SK-N-SH (cell line): ENCODE results near the gene PPP1R14C. TPM values are rescaled to one million over a fixed set of nuclear protein-coding genes. Genes with fewer than 3 reads are reported as not detected.

ENCODE experiments used
- CTCF ChIA-PET: fragments of 300-600, 350-600 bp; formaldehyde crosslinking; extraction: SDS; loops from one replicate; lab custom pipeline; 2021; lab: Yijun Ruan, JAX
- POLR2A ChIA-PET: fragments of 350-600 bp; sonication (Branson Sonifier 250); formaldehyde crosslinking; extraction: SDS; loops from one replicate; lab custom pipeline; 2020; ENCODE audit warnings: antibody characterized with exemption, inconsistent platforms; lab: Yijun Ruan, JAX
- DNase-seq: peaks from one replicate; pipeline ENCODE4 v3.0.0; 2012
- H2AFZ ChIP-seq: fragments of 200-600 bp; sonication (generic); 2 replicates; pipeline ENCODE4 v1.8.1; 2016; ENCODE audit warnings: antibody characterized with exemption, mild to moderate bottlenecking, low read depth
- H3F3A ChIP-seq: fragments of 200-600 bp; sonication (generic); replicated peaks from 2 replicates; pipeline ENCODE3; 2016; ENCODE audit warnings: antibody characterized with exemption, mild to moderate bottlenecking; ENCODE audit not compliant: insufficient read depth
- H3K27ac ChIP-seq, 2 experiments: fragments of 200-500 bp in 1 of 2; fragments of 200-600 bp in 1 of 2; sonication (Bioruptor generic) in 1 of 2; sonication (generic), shearing (Covaris generic) in 1 of 2; 2 replicates each; pipeline versions ENCODE4 v1.5.1 to v1.6.1; 2014 to 2016; ENCODE audit warnings: low read depth in 2 of 2, inconsistent platforms in 1 of 2, low read length in 1 of 2, mild to moderate bottlenecking in 1 of 2, mixed read lengths in 1 of 2
- H3K27me3 ChIP-seq: fragments of 200-600 bp; sonication (generic), shearing (Covaris generic); 2 replicates; pipeline ENCODE4 v1.6.1; 2016; ENCODE audit warnings: mixed run types; ENCODE audit not compliant: insufficient read depth
- H3K36me3 ChIP-seq, 2 experiments: fragments of 200-500 bp in 1 of 2; fragments of 200-600 bp in 1 of 2; sonication (Bioruptor generic) in 1 of 2; sonication (generic) in 1 of 2; replicated peaks in 1 of 2; 2 replicates each; pipeline versions ENCODE3 to v1.5.1; 2014 to 2016; ENCODE audit warnings: low read length in 1 of 2, mild to moderate bottlenecking in 1 of 2; ENCODE audit not compliant: insufficient read depth in 2 of 2, control insufficient read depth in 1 of 2
- H3K4me1 ChIP-seq, 2 experiments: fragments of 200-500 bp in 1 of 2; fragments of 200-600 bp in 1 of 2; sonication (Bioruptor generic) in 1 of 2; sonication (generic), shearing (Covaris generic) in 1 of 2; 2 replicates each; pipeline versions ENCODE4 v1.5.1 to v1.6.1; 2014 to 2016; ENCODE audit warnings: low read depth in 1 of 2, low read length in 1 of 2, mixed run types in 1 of 2; ENCODE audit not compliant: insufficient read depth in 2 of 2, control insufficient read depth in 1 of 2
- H3K4me2 ChIP-seq: fragments of 200-600 bp; sonication (generic), shearing (Covaris generic); 2 replicates; pipeline ENCODE4 v1.6.1; 2017; ENCODE audit warnings: mixed run types
- H3K4me3 ChIP-seq, 2 experiments: fragments of 200-500 bp in 1 of 2; fragments of 200-600 bp in 1 of 2; sonication (Bioruptor generic) in 1 of 2; sonication (generic), shearing (Covaris generic) in 1 of 2; 2 replicates each; pipeline versions ENCODE4 v1.5.1 to v1.8.1; 2014 to 2016; ENCODE audit warnings: low read depth in 2 of 2, inconsistent platforms in 1 of 2, low read length in 1 of 2, mild to moderate bottlenecking in 1 of 2, mixed read lengths in 1 of 2, moderate library complexity in 1 of 2
- H3K79me2 ChIP-seq: fragments of 200-600 bp; sonication (generic); 2 replicates; pipeline ENCODE4 v1.8.1; 2017; ENCODE audit warnings: mild to moderate bottlenecking; ENCODE audit not compliant: insufficient read depth
- H3K9ac ChIP-seq: fragments of 200-600 bp; sonication (generic); 2 replicates; pipeline ENCODE4 v1.6.1; 2017; ENCODE audit warnings: mixed run types
- H3K9me2 ChIP-seq: fragments of 200-600 bp; sonication (generic); 2 replicates; pipeline ENCODE4 v1.6.1; 2017; ENCODE audit warnings: mixed run types
- H3K9me3 ChIP-seq: fragments of 200-600 bp; sonication (generic); 2 replicates; pipeline ENCODE4 v1.6.1; 2017; ENCODE audit warnings: mixed run types, mild to moderate bottlenecking, moderate library complexity
- H4K20me1 ChIP-seq: fragments of 200-600 bp; sonication (generic); 2 replicates; pipeline ENCODE4 v1.6.1; 2017; ENCODE audit warnings: mild to moderate bottlenecking, mixed run types; ENCODE audit not compliant: insufficient read depth
- EZH2phosphoT487 ChIP-seq: fragments of 200-600 bp; sonication (generic); IDR thresholded peaks from 2 replicates; pipeline ENCODE4 v1.6.1; 2017; ENCODE audit warnings: low read depth, mixed run types, mild to moderate bottlenecking, antibody characterized with exemption, moderate library complexity, borderline replicate concordance
- FOSL2 ChIP-seq: IDR thresholded peaks from 2 replicates; pipeline ENCODE4 v1.4.0; 2012; ENCODE audit warnings: low read depth, mild to moderate bottlenecking, moderate library complexity, borderline replicate concordance
- FOXJ3 ChIP-seq: sonication (generic); formaldehyde crosslinking; IDR thresholded peaks from 2 replicates; pipeline ENCODE4 v1.5.1; 2020; ENCODE audit warnings: mild to moderate bottlenecking, missing genetic modification reagents
- GATA2 ChIP-seq: sonication (generic); formaldehyde crosslinking; IDR thresholded peaks from 2 replicates; pipeline ENCODE4 v1.5.0; 2020; ENCODE audit warnings: mild to moderate bottlenecking, missing genetic modification reagents
- MEF2A ChIP-seq: IDR thresholded peaks from 2 replicates; pipeline ENCODE4 v1.4.0; 2012; ENCODE audit warnings: low read depth, borderline replicate concordance
- MXI1 ChIP-seq: IDR thresholded peaks from 2 replicates; pipeline ENCODE4 v1.6.1; 2012; ENCODE audit warnings: mild to moderate bottlenecking, low read depth, low read length, improper control_type of control experiment
- NFIC ChIP-seq: IDR thresholded peaks from 2 replicates; pipeline ENCODE4 v1.4.0; 2012; ENCODE audit warnings: borderline replicate concordance
- RCOR1 ChIP-seq: fragments of 150-350 bp; IDR thresholded peaks from 2 replicates; pipeline ENCODE4 v1.6.1; 2017; ENCODE audit warnings: antibody characterized with exemption, low read length
- RFX5 ChIP-seq: IDR thresholded peaks from 2 replicates; pipeline ENCODE4 v1.6.1; 2012; ENCODE audit warnings: mild to moderate bottlenecking, improper control_type of control experiment, low read length
- RXRA ChIP-seq: IDR thresholded peaks from 2 replicates; pipeline ENCODE4 v1.4.0; 2012; ENCODE audit warnings: low read depth, mild to moderate bottlenecking, borderline replicate concordance
- SIN3A ChIP-seq: IDR thresholded peaks from 2 replicates; pipeline ENCODE4 v1.6.1; 2012; ENCODE audit warnings: low read depth, mild to moderate bottlenecking, low read length, moderate library complexity, borderline replicate concordance
- SMC3 ChIP-seq: IDR thresholded peaks from 2 replicates; pipeline ENCODE4 v1.6.1; 2012; ENCODE audit warnings: low read depth, low read length, improper control_type of control experiment
- TAF1 ChIP-seq: IDR thresholded peaks from 2 replicates; pipeline ENCODE4 v1.6.1; 2012; ENCODE audit warnings: low read depth, mild to moderate bottlenecking, low read length, moderate library complexity, borderline replicate concordance
- TCF12 ChIP-seq: IDR thresholded peaks from 2 replicates; pipeline ENCODE4 v1.4.0; 2012
- WGBS: methylation state at CpG from one replicate; pipeline ENCODE4 v1.1.6; 2017; ENCODE audit warnings: low lambda C conversion rate; 5-methylcytosine and 5-hydroxymethylcytosine counted together
- polyA plus RNA-seq, 3 experiments: library from polyadenylated mRNA; depleted of rRNA; stranded (reverse); fragments of >200 nt; gene quantifications; 2 replicates each; pipeline ENCODE4 v1.2.3, GENCODE V29; 2012
- TF ChIP-seq, protein P1 (sequence below): IDR thresholded peaks from 2 replicates; pipeline ENCODE4 v1.4.0; 2012; ENCODE audit warnings: low read depth, borderline replicate concordance
- TF ChIP-seq, protein P2 (sequence below): IDR thresholded peaks from 2 replicates; pipeline ENCODE4 v1.4.0; 2012; ENCODE audit warnings: low read depth, borderline replicate concordance

PPP1R14C gene
- polyA plus RNA-seq, 1 of the 3 experiments (the other 2 are of a cell fraction): not detected

DNA sequence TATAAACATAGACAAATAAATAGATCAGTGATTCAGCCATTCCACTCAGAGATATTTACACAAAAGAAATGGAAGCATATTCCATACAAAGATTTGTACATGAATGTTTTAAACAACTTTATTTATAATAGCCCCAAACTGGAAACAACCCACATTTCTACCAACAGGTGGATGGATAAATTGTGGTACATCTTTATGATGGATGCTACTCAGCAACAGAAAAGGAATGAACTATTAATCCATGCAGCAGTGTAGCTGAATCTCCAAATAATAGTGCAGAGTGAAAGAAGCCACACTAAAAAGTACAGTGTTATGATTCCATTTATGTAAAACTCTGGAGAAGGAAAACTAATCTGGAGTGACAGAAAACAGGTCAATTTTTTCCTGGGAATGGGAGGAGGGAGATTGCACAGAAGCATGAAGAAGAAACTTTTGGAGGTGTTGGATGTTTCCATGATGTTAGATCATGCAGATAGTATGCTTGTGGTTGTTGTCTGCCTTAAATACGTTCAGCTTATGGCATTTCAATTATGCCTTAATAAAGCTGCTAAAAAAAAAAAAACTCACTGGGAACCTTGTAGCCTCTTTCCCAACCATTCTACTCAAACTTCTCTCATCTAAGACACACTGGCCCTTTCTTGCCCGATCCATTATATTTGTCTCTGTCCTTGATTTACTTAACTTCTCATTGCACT, 100.9 kb downstream of the PPP1R14C start:
- H3K4me3 ChIP-seq: no peak overlapping the region
- H3K79me2 ChIP-seq: no peaks in the 10 kb centered on the region
- H2AFZ ChIP-seq: no peak overlapping the region
- no peak overlapping the region for H3K9ac ChIP-seq
- no peak overlapping the region for H3K27ac ChIP-seq
- no peak for DNase-seq
- H3K9me3 ChIP-seq: no peaks in the 10 kb centered on the region
- no peaks in the 10 kb centered on the region for H4K20me1 ChIP-seq
- WGBS: 6% methylated on average over 2 of the region's 2 CpGs
- POLR2A ChIA-PET: no interaction called here
- H3K4me2 ChIP-seq: no peak overlapping the region
- TF ChIP-seq RXRA (no peak), MXI1 (no peak), RFX5 (no peak), RCOR1 (no peak), MEF2A (no peak), GATA2 (no peak), TCF12 (no peak), EZH2phosphoT487 (no peak), FOXJ3 (CRISPR knock-in tag) (no peak), FOSL2 (no peak), SIN3A (no peak), NFIC (no peak), TAF1 (no peak)
- TF ChIP-seq, protein P1, sequence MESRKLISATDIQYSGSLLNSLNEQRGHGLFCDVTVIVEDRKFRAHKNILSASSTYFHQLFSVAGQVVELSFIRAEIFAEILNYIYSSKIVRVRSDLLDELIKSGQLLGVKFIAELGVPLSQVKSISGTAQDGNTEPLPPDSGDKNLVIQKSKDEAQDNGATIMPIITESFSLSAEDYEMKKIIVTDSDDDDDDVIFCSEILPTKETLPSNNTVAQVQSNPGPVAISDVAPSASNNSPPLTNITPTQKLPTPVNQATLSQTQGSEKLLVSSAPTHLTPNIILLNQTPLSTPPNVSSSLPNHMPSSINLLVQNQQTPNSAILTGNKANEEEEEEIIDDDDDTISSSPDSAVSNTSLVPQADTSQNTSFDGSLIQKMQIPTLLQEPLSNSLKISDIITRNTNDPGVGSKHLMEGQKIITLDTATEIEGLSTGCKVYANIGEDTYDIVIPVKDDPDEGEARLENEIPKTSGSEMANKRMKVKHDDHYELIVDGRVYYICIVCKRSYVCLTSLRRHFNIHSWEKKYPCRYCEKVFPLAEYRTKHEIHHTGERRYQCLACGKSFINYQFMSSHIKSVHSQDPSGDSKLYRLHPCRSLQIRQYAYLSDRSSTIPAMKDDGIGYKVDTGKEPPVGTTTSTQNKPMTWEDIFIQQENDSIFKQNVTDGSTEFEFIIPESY: no peak
- H3K4me1 ChIP-seq: no peaks in the 10 kb centered on the region
- no peaks in the 10 kb centered on the region for H3K27me3 ChIP-seq
- CTCF ChIA-PET: no interaction called here
- H3K9me2 ChIP-seq: no peaks in the 10 kb centered on the region
- H3F3A ChIP-seq: no peaks in the 10 kb centered on the region
- no peaks in the 10 kb centered on the region for H3K36me3 ChIP-seq

DNA sequence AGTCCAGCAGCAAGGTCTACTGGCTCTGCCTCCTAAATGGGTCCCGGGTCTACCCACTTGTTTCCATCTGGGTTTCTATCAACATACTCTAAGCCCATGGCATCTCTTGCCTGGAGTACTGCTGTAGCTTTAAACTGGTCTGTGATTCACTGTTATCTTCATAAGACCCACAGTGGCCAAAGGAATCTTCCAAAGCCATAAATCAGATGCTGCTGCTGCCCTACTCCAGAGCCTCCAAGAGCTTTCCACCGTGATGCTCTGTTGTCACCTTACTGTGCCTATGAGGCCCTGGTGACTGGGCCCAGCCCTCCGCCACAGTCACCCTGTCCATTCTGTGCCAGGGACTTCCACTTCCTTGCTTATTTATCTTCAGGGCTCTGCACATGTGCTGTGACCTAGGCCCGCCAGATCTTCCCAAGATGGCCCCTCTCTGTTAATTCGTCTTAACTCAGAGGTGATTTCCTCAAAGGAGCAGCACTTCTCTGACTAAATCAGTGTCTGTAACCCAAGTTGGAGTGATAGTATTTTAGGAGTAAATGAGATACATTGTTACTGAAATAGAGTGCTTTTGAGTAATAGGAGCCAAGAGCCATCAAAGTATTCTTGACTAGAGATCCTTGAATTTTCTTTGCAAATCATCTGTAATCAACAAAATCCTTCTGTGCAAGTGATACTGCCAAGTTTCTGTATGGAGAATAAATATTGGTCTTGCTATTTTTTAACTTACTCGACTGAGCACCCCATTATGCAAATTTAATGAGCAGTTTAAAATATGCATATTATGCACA, 102.5 kb downstream of the PPP1R14C start:
- ChIA-PET CTCF (no interaction called here), POLR2A (no interaction called here)
- H3F3A ChIP-seq: no peaks in the 10 kb centered on the region
- H3K27ac ChIP-seq: no peak overlapping the region
- H3K9ac ChIP-seq: no peak overlapping the region
- H3K4me1 ChIP-seq: no peaks in the 10 kb centered on the region
- TF ChIP-seq SMC3: no peak
- TF ChIP-seq, protein P2, sequence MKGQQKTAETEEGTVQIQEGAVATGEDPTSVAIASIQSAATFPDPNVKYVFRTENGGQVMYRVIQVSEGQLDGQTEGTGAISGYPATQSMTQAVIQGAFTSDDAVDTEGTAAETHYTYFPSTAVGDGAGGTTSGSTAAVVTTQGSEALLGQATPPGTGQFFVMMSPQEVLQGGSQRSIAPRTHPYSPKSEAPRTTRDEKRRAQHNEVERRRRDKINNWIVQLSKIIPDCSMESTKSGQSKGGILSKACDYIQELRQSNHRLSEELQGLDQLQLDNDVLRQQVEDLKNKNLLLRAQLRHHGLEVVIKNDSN: no peak
- 7% methylated on average over 6 of the region's 6 CpGs for WGBS
- no peak for DNase-seq
- no peaks in the 10 kb centered on the region for H3K9me3 ChIP-seq
- H4K20me1 ChIP-seq: no peaks in the 10 kb centered on the region
- H3K27me3 ChIP-seq: no peaks in the 10 kb centered on the region
- H3K4me3 ChIP-seq: no peak overlapping the region
- H3K4me2 ChIP-seq: no peak overlapping the region
- no peaks in the 10 kb centered on the region for H3K36me3 ChIP-seq
- H3K79me2 ChIP-seq: no peaks in the 10 kb centered on the region
- H3K9me2 ChIP-seq: no peaks in the 10 kb centered on the region
- H2AFZ ChIP-seq: no peak overlapping the region
